CD14-positive monocyte (primary cell): ENCODE data around the gene YAF2. TPM values are rescaled to one million over a fixed set of nuclear protein-coding genes. Genes with fewer than 3 reads are reported as not detected.
"Not testable (repeated sequence)": the region's sequence is repeated elsewhere in the genome, so short reads cannot be mapped to it uniquely, and the experiment has no call there.

Experiments
- DNase-seq, 3 donors: peaks; one replicate each; pipeline ENCODE4 v3.0.0-alpha.2; 2011 to 2022
- H2AFZ ChIP-seq: 2 replicates; pipeline ENCODE4 v1.6.0; 2012; ENCODE audit warnings: mild to moderate bottlenecking, low read depth, low read length, inconsistent platforms; ENCODE audit not compliant: insufficient read depth, poor library complexity, severe bottlenecking
- H3K27ac ChIP-seq, 2 donors: 1 replicate in 1 of 2; 2 replicates in 1 of 2; pipeline ENCODE4 v1.5.1; 2012 to 2013; ENCODE audit warnings: low read length in 2 of 2, control low read depth in 1 of 2, inconsistent platforms in 1 of 2, low read depth in 1 of 2, mild to moderate bottlenecking in 1 of 2
- H3K27me3 ChIP-seq, 2 donors: one replicate each; pipeline versions ENCODE4 v1.6.0 to v1.6.1; 2011 to 2013; ENCODE audit warnings: low read length in 2 of 2; ENCODE audit not compliant: control insufficient read depth in 2 of 2, insufficient read depth in 2 of 2
- H3K36me3 ChIP-seq, 2 donors: replicated peaks in 1 of 2; 1 replicate in 1 of 2; 2 replicates in 1 of 2; pipeline versions ENCODE4 v1.5.1 to v1.6.1; 2012 to 2013; ENCODE audit warnings: low read length in 2 of 2, control low read depth in 1 of 2, inconsistent platforms in 1 of 2, mild to moderate bottlenecking in 1 of 2; ENCODE audit not compliant: insufficient read depth in 2 of 2, control insufficient read depth in 1 of 2
- H3K4me1 ChIP-seq, 2 donors: 1 replicate in 1 of 2; 2 replicates in 1 of 2; pipeline versions ENCODE4 v1.5.1 to v1.6.1; 2012 to 2013; ENCODE audit warnings: low read length in 2 of 2, control low read depth in 1 of 2, inconsistent platforms in 1 of 2, mild to moderate bottlenecking in 1 of 2, moderate library complexity in 1 of 2; ENCODE audit not compliant: insufficient read depth in 2 of 2, control insufficient read depth in 1 of 2
- H3K4me2 ChIP-seq: replicated peaks from 2 replicates; pipeline ENCODE3; 2012; ENCODE audit warnings: low read length, moderate library complexity, mild to moderate bottlenecking; ENCODE audit not compliant: poor library complexity, severe bottlenecking; ENCODE audit errors: extremely low read depth
- H3K4me3 ChIP-seq, 3 experiments: fragments of 200-600 bp in 1 of 3; sonication (generic) in 1 of 3; replicated peaks in 1 of 3; 1 replicate in 2 of 3; 2 replicates in 1 of 3; pipeline ENCODE4 v1.5.1; 2011 to 2013; ENCODE audit warnings: low read length in 3 of 3, mild to moderate bottlenecking in 3 of 3, control low read depth in 2 of 3, low read depth in 2 of 3, inconsistent platforms in 1 of 3, moderate library complexity in 1 of 3
- H3K79me2 ChIP-seq: 2 replicates; pipeline ENCODE4 v1.6.0; 2012; ENCODE audit warnings: mild to moderate bottlenecking, control low read depth, inconsistent platforms, low read length, moderate library complexity; ENCODE audit not compliant: insufficient read depth
- H3K9ac ChIP-seq: 2 replicates; pipeline ENCODE4 v1.6.0; 2017; ENCODE audit warnings: low read length, mild to moderate bottlenecking; ENCODE audit not compliant: insufficient read depth, poor library complexity, severe bottlenecking
- H3K9me3 ChIP-seq, 2 donors: replicated peaks in 1 of 2; 1 replicate in 1 of 2; 2 replicates in 1 of 2; pipeline versions ENCODE4 v1.5.1 to v1.6.1; 2012 to 2013; ENCODE audit warnings: low read length in 2 of 2, control low read depth in 1 of 2; ENCODE audit not compliant: control insufficient read depth in 1 of 2, insufficient read depth in 1 of 2
- H4K20me1 ChIP-seq: 2 replicates; pipeline ENCODE4 v1.6.0; 2012; ENCODE audit warnings: mild to moderate bottlenecking, low read length, control low read depth, moderate library complexity; ENCODE audit not compliant: insufficient read depth
- H3K27ac Mint-ChIP-seq, 7 donors: one replicate each; pipeline ENCODE4 v1.8.0; 2020; ENCODE audit warnings: mild to moderate bottlenecking in 7 of 7, mixed read lengths in 7 of 7, moderate library complexity in 6 of 7, inconsistent platforms in 2 of 7
- H3K27me3 Mint-ChIP-seq, 3 donors: one replicate each; pipeline ENCODE4 v1.8.0; 2021 to 2022; ENCODE audit warnings: low read depth in 3 of 3, mild to moderate bottlenecking in 3 of 3, mixed read lengths in 3 of 3, moderate library complexity in 3 of 3, inconsistent platforms in 1 of 3
- H3K36me3 Mint-ChIP-seq, 2 donors: one replicate each; pipeline ENCODE4 v1.8.0; 2020; ENCODE audit warnings: mixed read lengths in 2 of 2, inconsistent platforms in 1 of 2, mild to moderate bottlenecking in 1 of 2
- H3K4me1 Mint-ChIP-seq: one replicate; pipeline ENCODE4 v1.8.0; 2020; ENCODE audit warnings: mild to moderate bottlenecking, mixed read lengths
- H3K4me3 Mint-ChIP-seq, 2 donors: one replicate each; pipeline ENCODE4 v1.8.0; 2020; ENCODE audit warnings: mild to moderate bottlenecking in 2 of 2, mixed read lengths in 2 of 2, moderate library complexity in 1 of 2
- H3K9me3 Mint-ChIP-seq, 7 donors: one replicate each; pipeline ENCODE4 v1.8.0; 2020 to 2022; ENCODE audit warnings: mixed read lengths in 7 of 7, mild to moderate bottlenecking in 6 of 7, moderate library complexity in 6 of 7, inconsistent platforms in 2 of 7
- WGBS: methylation state at CpG from one replicate; pipeline ENCODE4 v1.1.5; 2013; ENCODE audit warnings: missing lambda C conversion rate; ENCODE audit not compliant: insufficient coverage; 5-methylcytosine and 5-hydroxymethylcytosine counted together
- intact Hi-C, 2 donors: fragments of 100-400 bp; cut with micrococcal nuclease; formaldehyde crosslinking; loops; one replicate each; pipeline versions ENCODE4 v1.15.0 to v1.15.1; 2023
- polyA plus RNA-seq, 3 donors: library from polyadenylated mRNA; depleted of rRNA in 1 of 3; unstranded in 2 of 3; stranded (reverse) in 1 of 3; fragments of 300-500 nt in 2 of 3; fragments of >200 nt in 1 of 3; fragmentation: Illumina TruSeq in 2 of 3; gene quantifications; 1 replicate in 2 of 3; 2 replicates in 1 of 3; pipeline ENCODE4 v1.2.3, GENCODE V29; 2012 to 2021
- TF ChIP-seq, protein P1 (sequence below): fragments of 200-600 bp; IDR thresholded peaks from one replicate; pipeline ENCODE4 v1.8.0; 2022; ENCODE audit warnings: antibody characterized with exemption, mild to moderate bottlenecking

Gene YAF2
- polyA plus RNA-seq, 3 donors = 6.2 to 11.0 (median 8.5) TPM

GRCh38 chr12:42249033-42249432 lies 11.0 kb upstream of the YAF2 start:
- H2AFZ ChIP-seq, H3K9me3 ChIP-seq, H3K4me3 Mint-ChIP-seq, H3K27ac ChIP-seq, H3K79me2 ChIP-seq, H4K20me1 ChIP-seq, H3K27me3 ChIP-seq, H3K36me3 Mint-ChIP-seq, H3K4me3 ChIP-seq, H3K9ac ChIP-seq, H3K27ac Mint-ChIP-seq, H3K9me3 Mint-ChIP-seq, H3K4me2 ChIP-seq, H3K27me3 Mint-ChIP-seq, H3K4me1 ChIP-seq, intact Hi-C loops, DNase-seq, H3K36me3 ChIP-seq: not testable (repeated sequence)
- no CpG with 5 or more reads among the region's 3 CpGs for WGBS
- H3K4me1 Mint-ChIP-seq = peaks cover 13% of the 10 kb centered on the region

DNA sequence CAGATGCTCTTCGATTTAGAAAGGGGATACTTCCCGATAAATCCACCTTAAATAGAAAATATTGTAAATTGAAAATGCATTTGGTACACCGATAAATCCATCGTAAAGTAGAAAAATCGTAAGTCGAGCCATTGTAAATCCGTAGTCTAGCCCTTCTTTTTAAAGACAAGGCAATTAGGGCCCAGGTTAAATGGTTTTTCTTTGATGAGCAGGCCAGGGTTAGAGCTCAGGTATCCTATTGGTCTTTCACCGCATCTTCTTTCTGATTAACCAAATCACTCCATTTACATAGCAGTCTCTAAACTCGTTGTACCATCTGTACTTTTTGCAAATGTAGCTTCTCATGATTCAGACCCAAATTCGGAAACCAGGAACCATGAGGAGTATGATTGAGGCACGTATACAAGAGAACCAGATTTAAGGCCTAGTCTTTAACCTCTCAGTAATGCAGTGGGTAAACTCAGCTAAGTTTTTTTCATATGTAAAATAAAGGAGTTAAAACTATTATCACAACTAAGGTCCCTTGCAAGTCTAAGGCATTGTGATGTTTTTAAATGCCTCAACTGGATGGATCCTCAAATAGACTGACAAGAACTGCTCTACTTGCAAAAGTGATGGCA lies 2.2 kb upstream of the YAF2 start:
- no peak overlapping the region for H3K4me3 Mint-ChIP-seq
- no peak overlapping the region for H3K27ac Mint-ChIP-seq

More for the DNA sequence above, 2.2 kb upstream of the YAF2 start:
- no peak overlapping the region for H3K27ac ChIP-seq
- intact Hi-C loops = no loop called here
- H3K27me3 Mint-ChIP-seq = peaks cover 0 to 3% (median 0%) of the 10 kb centered on the region in 3 donors
- peaks cover 24% of the 10 kb centered on the region for H3K4me1 Mint-ChIP-seq
- peaks cover 2% of the 10 kb centered on the region in 2 donors for H3K36me3 ChIP-seq
- 100% methylated on average over 3 of the region's 11 CpGs for WGBS
- no peak overlapping the region for H3K4me3 ChIP-seq
- H3K4me2 ChIP-seq = no peak overlapping the region
- H2AFZ ChIP-seq = no peak overlapping the region
- H3K9me3 Mint-ChIP-seq = no peaks in the 10 kb centered on the region
- H3K9me3 ChIP-seq = no peaks in the 10 kb centered on the region
- TF ChIP-seq, protein P1, sequence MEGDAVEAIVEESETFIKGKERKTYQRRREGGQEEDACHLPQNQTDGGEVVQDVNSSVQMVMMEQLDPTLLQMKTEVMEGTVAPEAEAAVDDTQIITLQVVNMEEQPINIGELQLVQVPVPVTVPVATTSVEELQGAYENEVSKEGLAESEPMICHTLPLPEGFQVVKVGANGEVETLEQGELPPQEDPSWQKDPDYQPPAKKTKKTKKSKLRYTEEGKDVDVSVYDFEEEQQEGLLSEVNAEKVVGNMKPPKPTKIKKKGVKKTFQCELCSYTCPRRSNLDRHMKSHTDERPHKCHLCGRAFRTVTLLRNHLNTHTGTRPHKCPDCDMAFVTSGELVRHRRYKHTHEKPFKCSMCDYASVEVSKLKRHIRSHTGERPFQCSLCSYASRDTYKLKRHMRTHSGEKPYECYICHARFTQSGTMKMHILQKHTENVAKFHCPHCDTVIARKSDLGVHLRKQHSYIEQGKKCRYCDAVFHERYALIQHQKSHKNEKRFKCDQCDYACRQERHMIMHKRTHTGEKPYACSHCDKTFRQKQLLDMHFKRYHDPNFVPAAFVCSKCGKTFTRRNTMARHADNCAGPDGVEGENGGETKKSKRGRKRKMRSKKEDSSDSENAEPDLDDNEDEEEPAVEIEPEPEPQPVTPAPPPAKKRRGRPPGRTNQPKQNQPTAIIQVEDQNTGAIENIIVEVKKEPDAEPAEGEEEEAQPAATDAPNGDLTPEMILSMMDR = no peak
- peaks cover 10 to 24% of the 10 kb centered on the region in 2 donors for H3K4me1 ChIP-seq
- H4K20me1 ChIP-seq = peaks cover 21% of the 10 kb centered on the region
- peaks cover 1 to 8% of the 10 kb centered on the region in 2 donors for H3K36me3 Mint-ChIP-seq
- no peak overlapping the region for H3K9ac ChIP-seq
- no peak for DNase-seq
- peaks cover 23% of the 10 kb centered on the region for H3K79me2 ChIP-seq
- H3K27me3 ChIP-seq = no peaks in the 10 kb centered on the region
